ENCODE data around the gene GPRC5B. TPM values are rescaled to one million over a fixed set of nuclear protein-coding genes. Genes with fewer than 3 reads are reported as not detected.
A peak's percentile ranks its signal among the peaks of the same experiment; 100 is the strongest.

The GPRC5B gene
- total RNA-seq, 1 experiment from 2014 or later = 137 TPM

DNA sequence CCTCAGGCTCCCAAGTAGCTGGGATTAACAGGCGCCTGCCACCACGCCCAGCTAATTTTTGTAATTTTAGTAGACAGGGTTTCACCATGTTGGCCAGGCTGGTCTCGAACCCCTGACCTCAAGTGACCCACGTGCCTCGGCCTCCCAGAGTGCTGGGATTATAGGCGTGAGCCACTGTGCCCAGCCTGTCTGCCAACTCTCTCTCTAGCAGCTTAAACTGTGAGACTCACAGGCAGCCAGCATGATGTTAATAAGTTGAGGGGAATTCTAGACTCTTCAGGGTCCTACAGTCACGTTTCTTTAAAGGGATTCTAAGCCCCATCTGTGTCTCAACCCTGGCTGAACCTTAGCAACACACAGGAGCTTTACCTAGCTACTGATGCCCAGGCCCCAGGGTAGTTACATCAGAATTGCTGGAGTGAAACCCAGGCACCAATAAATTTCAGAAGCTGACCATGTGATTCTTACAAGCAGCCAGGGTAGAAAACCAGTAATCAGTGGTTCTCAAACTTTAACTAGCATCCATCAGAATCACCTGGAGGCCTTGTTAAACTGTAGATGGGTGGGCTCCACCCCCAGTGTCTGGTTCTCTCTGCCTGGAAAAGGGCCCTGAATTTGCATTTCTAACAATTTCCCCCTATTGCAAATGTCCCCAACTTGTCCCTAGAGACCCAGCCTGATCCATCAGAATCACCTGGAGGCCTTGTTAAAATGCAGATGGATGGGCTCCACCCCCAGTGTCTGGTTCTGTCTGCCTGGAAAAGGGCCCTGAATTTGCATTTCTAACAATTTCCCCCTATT, 30.7 kb downstream of the GPRC5B start:
- Histone ChIP-seq H4K8ac (replicated peaks; ENCODE audit: insufficient read length, low read depth, low read length) (no peak overlapping the region), H3K23ac (ENCODE audit: insufficient read length, low read depth, low read length) (no peak overlapping the region), H2BK15ac (ENCODE audit: low read depth, low read length) (no peak overlapping the region), H2AK5ac (ENCODE audit: insufficient read length, low read length) (no peak overlapping the region), H4K20me1 (ENCODE audit: control insufficient read depth, insufficient read depth, insufficient read length) (no peaks in the 10 kb centered on the region), H3K4me1 (ENCODE audit: insufficient read depth, low read length) (peaks cover 24% of the 10 kb centered on the region), H2BK5ac (ENCODE audit: insufficient read length, low read length) (no peak overlapping the region), H3K56ac (ENCODE audit: insufficient read length, low read depth, low read length) (no peak overlapping the region), H2BK20ac (ENCODE audit: low read depth, low read length, poor library complexity, severe bottlenecking) (no peak overlapping the region), H3K14ac (ENCODE audit: insufficient read depth, low read length) (no peak overlapping the region), H3K9me3 (ENCODE audit: control insufficient read depth, low read depth, low read length) (no peaks in the 10 kb centered on the region), H3K27ac (ENCODE audit: insufficient read length, low read depth, low read length) (no peak overlapping the region), H3K23me2 (ENCODE audit: insufficient read length, low read depth, low read length, poor library complexity, severe bottlenecking) (no peaks in the 10 kb centered on the region), H2BK120ac (ENCODE audit: low read depth, low read length, poor library complexity, severe bottlenecking) (no peak overlapping the region), H3K4me2 (ENCODE audit: insufficient read depth, insufficient read length, low read length) (no peak overlapping the region), H3K79me2 (ENCODE audit: insufficient read depth, low read length) (no peaks in the 10 kb centered on the region), H3K27me3 (ENCODE audit: insufficient read depth, low read length) (no peaks in the 10 kb centered on the region), H3K9ac (ENCODE audit: extremely low read depth, insufficient read length, low read length) (no peak overlapping the region), H3K18ac (ENCODE audit: insufficient read length, low read depth, low read length) (no peak overlapping the region), H3K4ac (ENCODE audit: low read depth, low read length) (no peak overlapping the region), H3T11ph (ENCODE audit: low read length) (no peak overlapping the region), H4K5ac (ENCODE audit: insufficient read length, low read depth, low read length) (no peak overlapping the region), H3K79me1 (ENCODE audit: insufficient read depth, low read depth, low read length, poor library complexity, severe bottlenecking) (no peaks in the 10 kb centered on the region), H2AFZ (ENCODE audit: low read length) (no peak overlapping the region), H4K91ac (ENCODE audit: insufficient read length, low read depth, low read length) (no peak overlapping the region), H2BK12ac (ENCODE audit: insufficient read length, low read depth, low read length) (no peak overlapping the region)
- no CpG with 5 or more reads among the region's 7 CpGs for whole genome bisulfite sequencing (ENCODE audit: extremely low coverage, insufficient read length, low lambda C conversion rate)
- H3K4me1 Mint-ChIP-seq = peaks cover 71 to 76% of the 10 kb centered on the region in 2 experiments
- H3K4me3 Mint-ChIP-seq = peak overlapping the region in 1 of 2 experiments; percentile 8; a peak in 1 of 5 replicates
- H3K36me3 Mint-ChIP-seq (ENCODE audit: insufficient read depth in 1 of 3, low read depth in 3 of 3) = peaks cover 17 to 27% (median 27%) of the 10 kb centered on the region in 3 experiments; a peak in 6 of 7 replicates
- peak overlapping the region; percentile 9 to 83 (median 77); a peak in 5 of 7 replicates for H3K27ac Mint-ChIP-seq
- no peaks in the 10 kb centered on the region for H3K9me3 Mint-ChIP-seq
- no peaks in the 10 kb centered on the region for H3K27me3 Mint-ChIP-seq (ENCODE audit: low read depth)
- TF ChIP-seq, protein P1, sequence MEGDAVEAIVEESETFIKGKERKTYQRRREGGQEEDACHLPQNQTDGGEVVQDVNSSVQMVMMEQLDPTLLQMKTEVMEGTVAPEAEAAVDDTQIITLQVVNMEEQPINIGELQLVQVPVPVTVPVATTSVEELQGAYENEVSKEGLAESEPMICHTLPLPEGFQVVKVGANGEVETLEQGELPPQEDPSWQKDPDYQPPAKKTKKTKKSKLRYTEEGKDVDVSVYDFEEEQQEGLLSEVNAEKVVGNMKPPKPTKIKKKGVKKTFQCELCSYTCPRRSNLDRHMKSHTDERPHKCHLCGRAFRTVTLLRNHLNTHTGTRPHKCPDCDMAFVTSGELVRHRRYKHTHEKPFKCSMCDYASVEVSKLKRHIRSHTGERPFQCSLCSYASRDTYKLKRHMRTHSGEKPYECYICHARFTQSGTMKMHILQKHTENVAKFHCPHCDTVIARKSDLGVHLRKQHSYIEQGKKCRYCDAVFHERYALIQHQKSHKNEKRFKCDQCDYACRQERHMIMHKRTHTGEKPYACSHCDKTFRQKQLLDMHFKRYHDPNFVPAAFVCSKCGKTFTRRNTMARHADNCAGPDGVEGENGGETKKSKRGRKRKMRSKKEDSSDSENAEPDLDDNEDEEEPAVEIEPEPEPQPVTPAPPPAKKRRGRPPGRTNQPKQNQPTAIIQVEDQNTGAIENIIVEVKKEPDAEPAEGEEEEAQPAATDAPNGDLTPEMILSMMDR (conservative IDR thresholded peaks at IDR 0.05) = no peak
- peak; percentile 55 for DNase-seq

Measured in H9 (cell line).